SU-DHL-6 (cell line): ENCODE measurements around the gene ARHGEF16.

Experiments used
- H2AFZ ChIP-seq: fragments of 200-600 bp; sonication (generic); 2 replicates; pipeline ENCODE4 v1.6.1; 2014; ENCODE audit warnings: low read depth, mild to moderate bottlenecking, moderate library complexity, mixed read lengths, antibody characterized with exemption, low read length; ENCODE audit not compliant: severe bottlenecking
- H3F3A ChIP-seq: fragments of 200-600 bp; shearing (Covaris generic); 2 replicates; pipeline ENCODE4 v1.6.0; 2016; ENCODE audit warnings: antibody characterized with exemption, mild to moderate bottlenecking; ENCODE audit not compliant: insufficient read depth
- H3K27ac ChIP-seq: fragments of 200-600 bp; sonication (generic); 2 replicates; pipeline ENCODE4 v1.5.1; 2016; ENCODE audit warnings: low read depth, mild to moderate bottlenecking, low read length, moderate library complexity, mixed read lengths
- H3K27me3 ChIP-seq: fragments of 200-600 bp; sonication (generic), shearing (Covaris generic); 2 replicates; pipeline ENCODE4 v1.6.0; 2014; ENCODE audit warnings: mild to moderate bottlenecking, low read length
- H3K36me3 ChIP-seq: fragments of 200-600 bp; sonication (generic); 2 replicates; pipeline ENCODE4 v1.6.1; 2014; ENCODE audit warnings: mild to moderate bottlenecking, low read length, mixed read lengths
- H3K4me2 ChIP-seq: fragments of 300-600, 200-600 bp; shearing (Covaris generic), sonication (generic); 2 replicates; pipeline ENCODE4 v1.6.0; 2014; ENCODE audit warnings: low read length, low read depth, mild to moderate bottlenecking; ENCODE audit not compliant: poor library complexity, severe bottlenecking
- H3K4me3 ChIP-seq: fragments of 200-600 bp; sonication (generic); 2 replicates; pipeline ENCODE4 v1.5.1; 2014; ENCODE audit warnings: antibody characterized with exemption, low read length, mild to moderate bottlenecking, mixed read lengths; ENCODE audit not compliant: insufficient read depth, poor library complexity, severe bottlenecking
- H3K79me2 ChIP-seq: fragments of 200-600 bp; sonication (generic); 2 replicates; pipeline ENCODE4 v1.6.1; 2014; ENCODE audit warnings: mild to moderate bottlenecking, low read length, moderate library complexity; ENCODE audit not compliant: insufficient read depth
- H3K9ac ChIP-seq: fragments of 200-600 bp; sonication (generic); 2 replicates; pipeline ENCODE4 v1.7.0; 2014; ENCODE audit warnings: mild to moderate bottlenecking, low read length
- H3K9me2 ChIP-seq: fragments of 200-600 bp; sonication (generic); replicated peaks from 2 replicates; pipeline ENCODE4 v1.6.1; 2014; ENCODE audit warnings: low read length; ENCODE audit not compliant: insufficient read depth
- H3K9me3 ChIP-seq: fragments of 200-600 bp; sonication (generic); 2 replicates; pipeline ENCODE4 v1.6.1; 2014; ENCODE audit warnings: low read length, mixed read lengths; ENCODE audit not compliant: insufficient read depth
- H4K20me1 ChIP-seq: fragments of 200-600 bp; sonication (generic); 2 replicates; pipeline ENCODE4 v1.6.1; 2014; ENCODE audit warnings: low read depth, mild to moderate bottlenecking, antibody characterized with exemption, low read length, moderate library complexity, mixed read lengths
- EZH2phosphoT487 ChIP-seq: fragments of 200-600 bp; sonication (generic), shearing (Covaris generic); conservative IDR thresholded peaks from 2 replicates; pipeline ENCODE4 v1.6.1; 2018; ENCODE audit warnings: mild to moderate bottlenecking, antibody characterized with exemption, low read length, moderate library complexity, mixed read lengths
- TF ChIP-seq, protein P1 (sequence below): fragments of 200-600 bp; sonication (generic); IDR thresholded peaks from one replicate; pipeline ENCODE4 v1.5.1; 2017; ENCODE audit warnings: antibody characterized with exemption, mild to moderate bottlenecking, low read length, moderate library complexity; ENCODE audit not compliant: insufficient read depth, poor library complexity, severe bottlenecking

Gene ARHGEF16

DNA sequence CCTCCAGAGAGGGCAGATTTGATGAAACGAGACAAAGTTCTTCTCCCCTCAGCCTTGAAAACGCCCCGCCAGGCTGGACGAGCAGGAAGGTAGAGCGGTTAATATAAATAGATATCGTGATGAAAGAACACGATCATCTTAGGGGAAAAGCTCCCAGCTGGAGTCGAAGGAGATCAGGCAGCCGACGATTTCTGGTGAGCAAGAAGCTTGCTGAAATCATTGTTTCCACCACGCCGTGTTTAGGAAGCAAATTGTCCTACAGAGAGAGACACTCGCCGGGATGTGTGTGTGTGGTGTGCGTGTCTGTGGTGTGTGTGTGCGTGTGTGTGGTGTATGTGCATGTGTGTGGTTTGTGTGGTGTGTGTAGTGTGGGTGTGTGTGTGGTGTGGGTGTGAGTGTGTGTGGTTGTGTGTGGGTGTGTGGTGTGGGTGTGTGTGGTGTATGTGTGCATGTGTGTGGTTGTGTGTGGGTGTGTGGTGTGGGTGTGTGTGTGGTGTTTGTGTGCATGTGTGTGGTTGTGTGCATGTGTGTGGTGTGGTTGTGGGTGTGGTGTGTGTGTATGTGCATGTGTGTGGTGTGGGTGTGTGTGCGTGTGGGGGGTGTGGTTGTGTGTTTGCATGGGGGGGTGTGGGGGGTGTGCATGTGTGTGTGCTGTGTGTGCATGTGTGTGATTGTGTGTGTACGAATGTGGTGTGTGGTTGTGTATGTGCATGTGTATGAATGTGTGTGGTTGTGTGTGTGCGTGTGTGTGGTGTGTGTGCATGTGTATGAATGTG lies 44.9 kb upstream of the ARHGEF16 start:
- no peak overlapping the region for H3K9ac ChIP-seq
- no peak overlapping the region for H3K4me3 ChIP-seq
- TF ChIP-seq, protein P1, sequence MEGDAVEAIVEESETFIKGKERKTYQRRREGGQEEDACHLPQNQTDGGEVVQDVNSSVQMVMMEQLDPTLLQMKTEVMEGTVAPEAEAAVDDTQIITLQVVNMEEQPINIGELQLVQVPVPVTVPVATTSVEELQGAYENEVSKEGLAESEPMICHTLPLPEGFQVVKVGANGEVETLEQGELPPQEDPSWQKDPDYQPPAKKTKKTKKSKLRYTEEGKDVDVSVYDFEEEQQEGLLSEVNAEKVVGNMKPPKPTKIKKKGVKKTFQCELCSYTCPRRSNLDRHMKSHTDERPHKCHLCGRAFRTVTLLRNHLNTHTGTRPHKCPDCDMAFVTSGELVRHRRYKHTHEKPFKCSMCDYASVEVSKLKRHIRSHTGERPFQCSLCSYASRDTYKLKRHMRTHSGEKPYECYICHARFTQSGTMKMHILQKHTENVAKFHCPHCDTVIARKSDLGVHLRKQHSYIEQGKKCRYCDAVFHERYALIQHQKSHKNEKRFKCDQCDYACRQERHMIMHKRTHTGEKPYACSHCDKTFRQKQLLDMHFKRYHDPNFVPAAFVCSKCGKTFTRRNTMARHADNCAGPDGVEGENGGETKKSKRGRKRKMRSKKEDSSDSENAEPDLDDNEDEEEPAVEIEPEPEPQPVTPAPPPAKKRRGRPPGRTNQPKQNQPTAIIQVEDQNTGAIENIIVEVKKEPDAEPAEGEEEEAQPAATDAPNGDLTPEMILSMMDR, result no peak
- TF ChIP-seq EZH2phosphoT487, result no peak

DNA sequence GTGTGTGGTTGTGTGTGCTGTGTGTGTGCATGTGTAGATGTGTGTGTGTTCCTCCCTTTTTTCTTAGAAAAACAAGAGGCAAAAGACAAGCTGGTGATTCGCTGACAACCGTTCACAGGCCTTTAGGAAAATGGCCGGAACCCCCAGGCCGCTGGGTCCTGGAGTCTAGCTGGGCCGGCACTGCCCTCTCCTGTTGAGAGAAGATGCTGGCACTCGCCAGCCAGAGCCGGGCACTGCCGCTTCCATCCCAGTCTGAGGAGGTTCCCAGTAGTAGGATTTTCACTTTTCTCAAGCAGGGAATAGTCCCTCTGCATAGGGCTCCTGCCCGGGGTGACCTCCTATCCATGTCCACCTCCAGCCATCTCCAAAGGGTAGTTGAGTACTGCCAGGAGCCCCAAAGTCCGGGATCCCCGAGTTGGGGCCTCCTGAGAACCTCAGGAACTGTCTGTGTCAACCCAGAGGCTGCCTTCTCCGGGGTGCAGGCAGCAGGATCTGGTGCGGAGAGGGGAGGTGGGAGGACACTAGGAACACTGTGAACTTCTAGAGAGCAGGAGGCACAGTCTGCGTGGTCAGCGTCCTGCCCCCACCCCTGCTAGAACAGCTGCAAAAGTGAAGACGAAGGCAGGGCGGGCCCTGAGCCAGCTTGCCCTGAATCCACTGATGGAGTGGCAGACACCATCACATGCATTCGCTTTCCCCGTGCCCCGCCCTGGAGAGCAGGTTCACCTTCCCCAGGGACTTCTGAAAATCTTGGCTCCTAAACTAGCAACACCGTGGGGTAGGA lies 44.1 kb upstream of the ARHGEF16 start:
- Histone ChIP-seq H3K36me3 (no peaks in the 10 kb centered on the region), H3F3A (no peaks in the 10 kb centered on the region), H4K20me1 (no peaks in the 10 kb centered on the region), H2AFZ (no peak overlapping the region), H3K4me2 (no peak overlapping the region), H3K27me3 (no peaks in the 10 kb centered on the region), H3K9me2 (no peaks in the 10 kb centered on the region), H3K9me3 (no peaks in the 10 kb centered on the region), H3K9ac (no peak overlapping the region), H3K27ac (no peak overlapping the region), H3K79me2 (no peaks in the 10 kb centered on the region), H3K4me3 (no peak overlapping the region)
- TF ChIP-seq, protein P1, result no peak
- no peak for TF ChIP-seq EZH2phosphoT487

More for the DNA sequence above, 44.9 kb upstream of the ARHGEF16 start:
- H3K9me2 ChIP-seq, result no peaks in the 10 kb centered on the region
- H3K27ac ChIP-seq, result no peak overlapping the region
- H3F3A ChIP-seq, result no peaks in the 10 kb centered on the region
- no peaks in the 10 kb centered on the region for H3K79me2 ChIP-seq
- no peak overlapping the region for H3K4me2 ChIP-seq
- H3K27me3 ChIP-seq, result no peaks in the 10 kb centered on the region
- H3K9me3 ChIP-seq, result no peaks in the 10 kb centered on the region
- no peak overlapping the region for H2AFZ ChIP-seq
- no peaks in the 10 kb centered on the region for H4K20me1 ChIP-seq
- no peaks in the 10 kb centered on the region for H3K36me3 ChIP-seq

DNA sequence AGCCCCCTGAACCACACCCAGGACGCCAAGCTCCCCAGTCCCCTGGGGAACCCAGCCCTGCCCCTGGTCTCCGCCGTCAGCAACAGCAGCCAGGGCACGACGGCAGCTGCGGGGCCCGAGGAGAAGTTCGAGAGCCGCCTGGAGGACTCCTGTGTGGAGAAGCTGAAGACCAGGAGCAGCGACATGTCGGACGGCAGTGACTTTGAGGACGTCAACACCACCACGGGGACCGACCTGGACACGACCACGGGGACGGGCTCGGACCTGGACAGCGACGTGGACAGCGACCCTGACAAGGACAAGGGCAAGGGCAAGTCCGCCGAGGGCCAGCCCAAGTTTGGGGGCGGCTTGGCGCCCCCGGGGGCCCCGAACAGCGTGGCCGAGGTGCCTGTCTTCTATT lies 42.7 kb upstream of the ARHGEF16 start:
- Histone ChIP-seq H2AFZ (no peak overlapping the region), H3K4me2 (no peak overlapping the region), H4K20me1 (no peaks in the 10 kb centered on the region), H3K36me3 (no peaks in the 10 kb centered on the region), H3K9me3 (no peaks in the 10 kb centered on the region), H3K9me2 (no peaks in the 10 kb centered on the region), H3K27me3 (no peaks in the 10 kb centered on the region), H3K4me3 (no peak overlapping the region), H3K9ac (no peak overlapping the region), H3K79me2 (no peaks in the 10 kb centered on the region), H3F3A (no peaks in the 10 kb centered on the region), H3K27ac (no peak overlapping the region)
- no peak for TF ChIP-seq EZH2phosphoT487
- TF ChIP-seq, protein P1, result no peak
